HEK293 (cell line): ENCODE measurements around the gene TNIK.
A peak's percentile ranks its signal among the peaks of the same experiment; 100 is the strongest.

ENCODE experiments used
- BCL11B ChIP-seq: fragments of 450-650 bp; formaldehyde crosslinking; IDR thresholded peaks from 2 replicates; pipeline ENCODE4 v1.5.1; 2016; ENCODE audit warnings: low read depth, missing biosample characterization, missing genetic modification characterization
- GLI4 ChIP-seq: fragments of 450-650 bp; formaldehyde crosslinking; IDR thresholded peaks from 2 replicates; pipeline ENCODE4 v1.5.1; 2016; ENCODE audit warnings: missing biosample characterization, missing genetic modification characterization
- HOXD13 ChIP-seq: sonication (generic); formaldehyde crosslinking; IDR thresholded peaks from 2 replicates; pipeline ENCODE4 v1.8.0; 2022; ENCODE audit warnings: missing genetic modification reagents, borderline replicate concordance
- INSM2 ChIP-seq: fragments of 450-650 bp; formaldehyde crosslinking; IDR thresholded peaks from 2 replicates; pipeline ENCODE4 v1.5.1; 2016; ENCODE audit warnings: missing biosample characterization, missing genetic modification characterization
- KLF1 ChIP-seq: fragments of 450-650 bp; formaldehyde crosslinking; IDR thresholded peaks from 2 replicates; pipeline ENCODE4 v1.5.1; 2016; ENCODE audit warnings: missing biosample characterization, missing genetic modification characterization
- KLF8 ChIP-seq: fragments of 450-650 bp; formaldehyde crosslinking; IDR thresholded peaks from 2 replicates; pipeline ENCODE4 v1.5.1; 2016; ENCODE audit warnings: missing biosample characterization, missing genetic modification characterization
- MEIS1 ChIP-seq: sonication (generic); formaldehyde crosslinking; IDR thresholded peaks from 2 replicates; pipeline ENCODE4 v1.8.1; 2022; ENCODE audit warnings: missing genetic modification reagents, mild to moderate bottlenecking, borderline replicate concordance
- MYNN ChIP-seq: fragments of 450-650 bp; formaldehyde crosslinking; IDR thresholded peaks from 2 replicates; pipeline ENCODE4 v1.5.1; 2016; ENCODE audit warnings: missing biosample characterization, missing genetic modification characterization, borderline replicate concordance
- OSR2 ChIP-seq: fragments of 450-650 bp; formaldehyde crosslinking; IDR thresholded peaks from 2 replicates; pipeline ENCODE4 v1.5.1; 2016; ENCODE audit warnings: missing biosample characterization, missing genetic modification characterization
- PRDM1 ChIP-seq: fragments of 450-650 bp; formaldehyde crosslinking; IDR thresholded peaks from 2 replicates; pipeline ENCODE4; 2016; ENCODE audit warnings: missing biosample characterization, missing genetic modification characterization
- SALL2 ChIP-seq: fragments of 450-650 bp; formaldehyde crosslinking; IDR thresholded peaks from 2 replicates; pipeline ENCODE4 v1.5.0; 2017; ENCODE audit warnings: missing biosample characterization, mild to moderate bottlenecking, missing genetic modification characterization, borderline replicate concordance
- SP7 ChIP-seq: fragments of 450-650 bp; formaldehyde crosslinking; IDR thresholded peaks from 2 replicates; pipeline ENCODE4 v1.5.1; 2016; ENCODE audit warnings: missing biosample characterization, missing genetic modification characterization
- TCF7L2 ChIP-seq: IDR thresholded peaks from 2 replicates; pipeline ENCODE4 v1.6.1; 2011; ENCODE audit warnings: low read depth, mild to moderate bottlenecking, inconsistent platforms, low read length, moderate library complexity, borderline replicate concordance
- ZBTB1 ChIP-seq: fragments of 450-650 bp; formaldehyde crosslinking; IDR thresholded peaks from 2 replicates; pipeline ENCODE4 v1.5.1; 2016; ENCODE audit warnings: missing biosample characterization, missing genetic modification characterization
- ZBTB11 ChIP-seq: fragments of 450-650 bp; formaldehyde crosslinking; conservative IDR thresholded peaks from 2 replicates; pipeline ENCODE4 v1.5.1; 2016; ENCODE audit warnings: low read depth, missing biosample characterization, missing genetic modification characterization
- ZBTB17 ChIP-seq: fragments of 450-650 bp; formaldehyde crosslinking; IDR thresholded peaks from 2 replicates; pipeline ENCODE4 v1.5.1; 2016; ENCODE audit warnings: missing biosample characterization, missing genetic modification characterization
- ZFP69B ChIP-seq: fragments of 450-650 bp; formaldehyde crosslinking; IDR thresholded peaks from 2 replicates; pipeline ENCODE4 v1.5.1; 2016; ENCODE audit warnings: missing biosample characterization, missing genetic modification characterization
- ZNF121 ChIP-seq: fragments of 450-650 bp; formaldehyde crosslinking; IDR thresholded peaks from 2 replicates; pipeline ENCODE4 v1.5.1; 2016; ENCODE audit warnings: missing biosample characterization, missing genetic modification characterization
- ZNF138 ChIP-seq: fragments of 450-650 bp; formaldehyde crosslinking; IDR thresholded peaks from 2 replicates; pipeline ENCODE4 v1.5.1; 2016; ENCODE audit warnings: missing biosample characterization, missing genetic modification characterization, borderline replicate concordance
- ZNF155 ChIP-seq: fragments of 450-650 bp; formaldehyde crosslinking; IDR thresholded peaks from 2 replicates; pipeline ENCODE4 v1.5.1; 2016; ENCODE audit warnings: missing biosample characterization, missing genetic modification characterization
- ZNF157 ChIP-seq: fragments of 450-650 bp; formaldehyde crosslinking; IDR thresholded peaks from 2 replicates; pipeline ENCODE4 v1.5.1; 2016; ENCODE audit warnings: missing biosample characterization, missing genetic modification characterization
- ZNF16 ChIP-seq: fragments of 450-650 bp; formaldehyde crosslinking; IDR thresholded peaks from 2 replicates; pipeline ENCODE4 v1.5.1; 2016; ENCODE audit warnings: low read depth, missing biosample characterization, missing genetic modification characterization
- ZNF175 ChIP-seq: fragments of 450-650 bp; formaldehyde crosslinking; IDR thresholded peaks from 2 replicates; pipeline ENCODE4 v1.5.1; 2016; ENCODE audit warnings: missing biosample characterization, missing genetic modification characterization
- ZNF23 ChIP-seq: fragments of 450-650 bp; formaldehyde crosslinking; IDR thresholded peaks from 2 replicates; pipeline ENCODE4 v1.5.1; 2016; ENCODE audit warnings: missing biosample characterization, missing genetic modification characterization, borderline replicate concordance
- ZNF311 ChIP-seq: fragments of 450-650 bp; formaldehyde crosslinking; IDR thresholded peaks from 2 replicates; pipeline ENCODE4 v1.5.1; 2017; ENCODE audit warnings: missing biosample characterization, missing genetic modification characterization, borderline replicate concordance
- ZNF354C ChIP-seq: fragments of 450-650 bp; formaldehyde crosslinking; IDR thresholded peaks from 2 replicates; pipeline ENCODE4 v1.5.1; 2016; ENCODE audit warnings: missing biosample characterization, missing genetic modification characterization, low read depth, borderline replicate concordance
- ZNF549 ChIP-seq: fragments of 450-650 bp; IDR thresholded peaks from 2 replicates; pipeline ENCODE4 v1.5.1; 2018; ENCODE audit warnings: missing biosample characterization, missing genetic modification characterization, mild to moderate bottlenecking, inconsistent platforms, moderate library complexity
- ZNF558 ChIP-seq: fragments of 450-650 bp; formaldehyde crosslinking; IDR thresholded peaks from 2 replicates; pipeline ENCODE4 v1.5.1; 2016; ENCODE audit warnings: missing biosample characterization, missing genetic modification characterization
- ZNF585B ChIP-seq: fragments of 450-650 bp; formaldehyde crosslinking; IDR thresholded peaks from 2 replicates; pipeline ENCODE4 v1.5.1; 2016; ENCODE audit warnings: missing biosample characterization, missing genetic modification characterization
- ZNF623 ChIP-seq: fragments of 450-650 bp; formaldehyde crosslinking; IDR thresholded peaks from 2 replicates; pipeline ENCODE4 v1.5.1; 2016; ENCODE audit warnings: missing biosample characterization, missing genetic modification characterization
- ZNF660 ChIP-seq: fragments of 450-650 bp; IDR thresholded peaks from 2 replicates; pipeline ENCODE4 v1.5.1; 2018; ENCODE audit warnings: missing biosample characterization, mild to moderate bottlenecking, missing genetic modification characterization
- ZNF670 ChIP-seq: fragments of 450-650 bp; formaldehyde crosslinking; IDR thresholded peaks from 2 replicates; pipeline ENCODE4 v1.5.1; 2016; ENCODE audit warnings: missing biosample characterization, missing genetic modification characterization, low read depth
- ZNF704 ChIP-seq: fragments of 450-650 bp; formaldehyde crosslinking; IDR thresholded peaks from 2 replicates; pipeline ENCODE4 v1.5.1; 2016; ENCODE audit warnings: missing biosample characterization, missing genetic modification characterization
- ZNF777 ChIP-seq: fragments of 450-650 bp; formaldehyde crosslinking; IDR thresholded peaks from 2 replicates; pipeline ENCODE4 v1.5.1; 2017; ENCODE audit warnings: missing biosample characterization, missing genetic modification characterization, borderline replicate concordance
- ZSCAN16 ChIP-seq: fragments of 450-650 bp; formaldehyde crosslinking; IDR thresholded peaks from 2 replicates; pipeline ENCODE4 v1.5.1; 2016; ENCODE audit warnings: missing biosample characterization, missing genetic modification characterization
- ZSCAN5A ChIP-seq: fragments of 450-650 bp; formaldehyde crosslinking; IDR thresholded peaks from 2 replicates; pipeline ENCODE4 v1.5.1; 2016; ENCODE audit warnings: missing biosample characterization, missing genetic modification characterization

Gene TNIK

GRCh38 chr3:171351676-171352075 is 108.5 kb downstream of the TNIK start (continued):
- TF ChIP-seq ZBTB11 (tag by site-specific recombination) = no peak
- TF ChIP-seq ZNF354C = no peak
- TF ChIP-seq BCL11B (tag by site-specific recombination) = no peak
- TF ChIP-seq PRDM1 (tag by site-specific recombination) = no peak
- no peak for TF ChIP-seq ZNF777 (tag by site-specific recombination)
- no peak for TF ChIP-seq MEIS1
- TF ChIP-seq ZNF670 (tag by site-specific recombination) = no peak
- no peak for TF ChIP-seq ZNF549
- no peak for TF ChIP-seq KLF8 (tag by site-specific recombination)
- peak; percentile 73 for TF ChIP-seq SP7
- no peak for TF ChIP-seq GLI4 (tag by site-specific recombination)
- no peak; the same call in 1 of the 2 replicates for TF ChIP-seq ZFP69B
- peak; percentile 81 for TF ChIP-seq ZNF660
- TF ChIP-seq ZNF585B (tag by site-specific recombination) = no peak
- TF ChIP-seq HOXD13 (CRISPR knock-in tag) = peak; percentile 52; the same call in 1 of the 2 replicates
- TF ChIP-seq ZSCAN5A (tag by site-specific recombination) = no peak
- no peak for TF ChIP-seq ZSCAN16 (tag by site-specific recombination)
- TF ChIP-seq MYNN (tag by site-specific recombination) = 0 out of 2 replicates have a peak, but pooled peaks have one; percentile 11
- TF ChIP-seq ZNF157 (tag by site-specific recombination) = no peak
- TF ChIP-seq OSR2 = peak; percentile 80
- 0 out of 2 replicates have a peak, but pooled peaks have one; percentile 22 for TF ChIP-seq ZNF558 (tag by site-specific recombination)
- TF ChIP-seq SALL2 (tag by site-specific recombination) = no peak
- no peak for TF ChIP-seq ZNF623 (tag by site-specific recombination)
- no peak for TF ChIP-seq ZNF311 (tag by site-specific recombination)
- peak; percentile 49; the same call in 1 of the 2 replicates for TF ChIP-seq ZBTB17 (tag by site-specific recombination)
- TF ChIP-seq ZNF16 = no peak
- no peak for TF ChIP-seq KLF1 (tag by site-specific recombination)
- TF ChIP-seq ZNF175 (tag by site-specific recombination) = no peak
- TF ChIP-seq ZNF23 = no peak
- peak; percentile 84 for TF ChIP-seq INSM2 (tag by site-specific recombination)
- TF ChIP-seq ZBTB1 = no peak
- TF ChIP-seq ZNF138 (tag by site-specific recombination) = no peak
- no peak for TF ChIP-seq ZNF121 (tag by site-specific recombination)
- no peak for TF ChIP-seq TCF7L2
- TF ChIP-seq ZNF704 (tag by site-specific recombination) = no peak
- TF ChIP-seq ZNF155 (tag by site-specific recombination) = no peak
